Liver (tissue), 9 donors: Measurements from ENCODE around the gene ZNRF4. TPM values are rescaled to one million over a fixed set of nuclear protein-coding genes. Genes with fewer than 3 reads are reported as not detected.

Source experiments
- DNase-seq: peaks from one replicate; pipeline ENCODE4 v3.0.0-alpha.2; 2017; ENCODE audit warnings: low spot score
- H3K27ac ChIP-seq, 2 donors: one replicate each; pipeline ENCODE4 v1.7.0; 2013; ENCODE audit warnings: inconsistent platforms in 2 of 2, low read length in 2 of 2, control low read depth in 1 of 2, low read depth in 1 of 2, mild to moderate bottlenecking in 1 of 2
- H3K27me3 ChIP-seq, 4 donors: one replicate each; pipeline versions ENCODE4 v1.6.1 to v1.7.0; 2013; ENCODE audit warnings: low read length in 3 of 4, inconsistent platforms in 1 of 4, mild to moderate bottlenecking in 1 of 4, moderate library complexity in 1 of 4; ENCODE audit not compliant: control insufficient read depth in 4 of 4, insufficient read depth in 4 of 4
- H3K36me3 ChIP-seq, 4 donors: one replicate each; pipeline versions ENCODE4 v1.6.1 to v1.7.0; 2013; ENCODE audit warnings: low read length in 3 of 4, mild to moderate bottlenecking in 3 of 4, low read depth in 1 of 4, moderate library complexity in 1 of 4; ENCODE audit not compliant: control insufficient read depth in 4 of 4, insufficient read depth in 3 of 4
- H3K4me1 ChIP-seq, 4 donors: one replicate each; pipeline versions ENCODE4 v1.6.1 to v1.7.0; 2013; ENCODE audit warnings: low read length in 3 of 4, mild to moderate bottlenecking in 3 of 4, moderate library complexity in 1 of 4; ENCODE audit not compliant: control insufficient read depth in 4 of 4, insufficient read depth in 4 of 4
- H3K4me3 ChIP-seq, 3 donors: one replicate each; pipeline versions ENCODE4 v1.6.1 to v1.7.0; 2013; ENCODE audit warnings: low read length in 3 of 3, control low read depth in 1 of 3, low read depth in 1 of 3, mild to moderate bottlenecking in 1 of 3
- H3K9ac ChIP-seq, 2 donors: one replicate each; pipeline ENCODE4 v1.7.0; 2013; ENCODE audit warnings: low read length in 2 of 2, mild to moderate bottlenecking in 2 of 2, moderate library complexity in 2 of 2, control low read depth in 1 of 2, low read depth in 1 of 2
- H3K9me3 ChIP-seq, 4 donors: one replicate each; pipeline versions ENCODE4 v1.6.1 to v1.7.0; 2013; ENCODE audit warnings: low read length in 3 of 4; ENCODE audit not compliant: control insufficient read depth in 4 of 4
- ATF3 ChIP-seq: IDR thresholded peaks from 2 replicates; pipeline ENCODE4 v1.6.1; 2016; ENCODE audit warnings: antibody characterized with exemption
- CTCF ChIP-seq: fragments of 150-350 bp; IDR thresholded peaks from 2 replicates; pipeline ENCODE4 v1.5.1; 2017; ENCODE audit warnings: improper control_type of control experiment, low read depth, low read length; ENCODE audit not compliant: missing input control
- EGR1 ChIP-seq, 2 donors: IDR thresholded peaks; 2 replicates each; pipeline ENCODE4 v1.6.1; 2016 to 2018; ENCODE audit warnings: antibody characterized with exemption in 2 of 2, low read depth in 2 of 2
- FOXA1 ChIP-seq: IDR thresholded peaks from 2 replicates; pipeline ENCODE4 v1.6.1; 2016; ENCODE audit warnings: antibody characterized with exemption
- HNF4A ChIP-seq, 2 donors: conservative IDR thresholded peaks; 2 replicates each; pipeline ENCODE4 v1.6.1; 2016; ENCODE audit warnings: antibody characterized with exemption in 2 of 2, mild to moderate bottlenecking in 2 of 2
- HNF4G ChIP-seq: IDR thresholded peaks from 2 replicates; pipeline ENCODE4 v1.6.1; 2016; ENCODE audit warnings: antibody characterized with exemption
- JUND ChIP-seq, 2 donors: IDR thresholded peaks; 2 replicates each; pipeline ENCODE4 v1.6.1; 2016; ENCODE audit warnings: antibody characterized with exemption in 2 of 2
- MAX ChIP-seq: IDR thresholded peaks from 2 replicates; pipeline ENCODE4 v1.6.1; 2016; ENCODE audit warnings: antibody characterized with exemption
- RAD21 ChIP-seq, 2 donors: IDR thresholded peaks; 2 replicates each; pipeline ENCODE4 v1.6.1; 2016; ENCODE audit warnings: antibody characterized with exemption in 2 of 2, mild to moderate bottlenecking in 2 of 2
- REST ChIP-seq: IDR thresholded peaks from 2 replicates; pipeline ENCODE4 v1.6.1; 2016; ENCODE audit warnings: antibody characterized with exemption, mild to moderate bottlenecking
- RXRA ChIP-seq, 2 donors: IDR thresholded peaks; 2 replicates each; pipeline ENCODE4 v1.6.1; 2017 to 2018; ENCODE audit warnings: antibody characterized with exemption in 2 of 2, mild to moderate bottlenecking in 1 of 2
- TAF1 ChIP-seq: conservative IDR thresholded peaks from 2 replicates; pipeline ENCODE4 v1.6.1; 2016; ENCODE audit warnings: antibody characterized with exemption, mild to moderate bottlenecking
- YY1 ChIP-seq: IDR thresholded peaks from 2 replicates; pipeline ENCODE4 v1.6.1; 2016; ENCODE audit warnings: antibody characterized with exemption, mild to moderate bottlenecking
- ZBTB33 ChIP-seq: IDR thresholded peaks from 2 replicates; pipeline ENCODE4 v1.6.1; 2016; ENCODE audit warnings: antibody characterized with exemption
- WGBS: extraction: QIAGEN DNeasy Blood & Tissue Kit; methylation state at CpG from one replicate; pipeline ENCODE4 v1.1.7; 2013; 5-methylcytosine and 5-hydroxymethylcytosine counted together
- polyA plus RNA-seq, 2 donors: library from polyadenylated mRNA; stranded (reverse) in 1 of 2; unstranded in 1 of 2; fragments of 200-250 nt in 1 of 2; fragments of >200 nt in 1 of 2; fragmentation: Nextera tagmentation in 1 of 2; extraction: Ambion mirVana in 1 of 2; gene quantifications; one replicate each; pipeline versions ENCODE4 v1.2.1 to v1.2.3, GENCODE V29; 2013 to 2015
- total RNA-seq, 2 donors: library from RNA; depleted of rRNA; stranded (reverse); fragments of >200 nt; gene quantifications; one replicate each; pipeline ENCODE4 v1.2.3, GENCODE V29; 2014
- donor health status: healthy.
- donor health status: healthy.
- donor health status: healthy.
- donor health status: healthy.
- donor health status: healthy.

ZNRF4 gene
- total and polyA plus RNA-seq, 4 donors, result not detected

GRCh38 chr19:5423567-5424125 lies 31.6 kb upstream of the ZNRF4 start:
- Histone ChIP-seq H3K9ac (no peak overlapping the region), H3K36me3 (no peaks in the 10 kb centered on the region), H3K9me3 (no peaks in the 10 kb centered on the region), H3K4me3 (no peak overlapping the region), H3K4me1 (no peaks in the 10 kb centered on the region), H3K27ac (no peak overlapping the region), H3K27me3 (peaks cover 0 to 13% (median 0%) of the 10 kb centered on the region in 4 donors)
- no peak for DNase-seq
- TF ChIP-seq CTCF (no peak), JUND (IDR thresholded peaks at IDR 0.05) (no peak), REST (no peak), EGR1 (IDR thresholded peaks at IDR 0.05; ENCODE audit: low read depth in 2 of 2) (no peak), YY1 (no peak), FOXA1 (no peak), ZBTB33 (no peak), HNF4A (conservative IDR thresholded peaks at IDR 0.05) (no peak), RAD21 (IDR thresholded peaks at IDR 0.05) (no peak), ATF3 (no peak), TAF1 (no peak), RXRA (IDR thresholded peaks at IDR 0.05) (no peak), HNF4G (no peak), MAX (no peak)
- WGBS, result 45% methylated on average over 1 of the region's 1 CpG
